Type B pancreatic cell (in vitro differentiated cells): Measurements from ENCODE around the gene FBXL20. TPM values are rescaled to one million over a fixed set of nuclear protein-coding genes. Genes with fewer than 3 reads are reported as not detected.

Experiments
- DNase-seq: peaks from one replicate; pipeline ENCODE4 v3.0.0; 2021; ENCODE audit warnings: mixed read lengths; ENCODE audit not compliant: unreplicated experiment; ENCODE audit errors: extremely low spot score
- H3K27ac Mint-ChIP-seq: 2 replicates; pipeline ENCODE4 v1.8.0; 2021; ENCODE audit warnings: mild to moderate bottlenecking, mixed read lengths
- H3K27me3 Mint-ChIP-seq: 2 replicates; pipeline ENCODE4 v1.8.0; 2021; ENCODE audit warnings: mixed read lengths
- H3K36me3 Mint-ChIP-seq: 2 replicates; pipeline ENCODE4 v1.8.0; 2021; ENCODE audit warnings: mixed read lengths
- H3K4me1 Mint-ChIP-seq: one replicate; pipeline ENCODE4 v1.8.0; 2021; ENCODE audit warnings: mixed read lengths; ENCODE audit not compliant: unreplicated experiment
- H3K4me3 Mint-ChIP-seq: 2 replicates; pipeline ENCODE4 v1.8.0; 2021; ENCODE audit warnings: mild to moderate bottlenecking, mixed read lengths
- H3K9me3 Mint-ChIP-seq: 2 replicates; pipeline ENCODE4 v1.8.0; 2021; ENCODE audit warnings: mixed read lengths
- CTCF ChIP-seq: fragments of 200-600 bp; sonication (generic); conservative IDR thresholded peaks from 2 replicates; pipeline ENCODE4 v1.5.0; 2021; ENCODE audit warnings: antibody characterized with exemption, mild to moderate bottlenecking
- total RNA-seq: library from RNA; stranded (reverse); gene quantifications from 2 replicates; pipeline ENCODE4 v1.2.1, GENCODE V29; 2021; ENCODE audit warnings: low replicate concordance

FBXL20 gene
- total RNA-seq, 1 donor from 2014 or later = 21.6 TPM

GRCh38 chr17:39429600-39429999 is 28.2 kb upstream of the FBXL20 start:
- DNase-seq = no peak
- H3K4me1 Mint-ChIP-seq = no peaks in the 10 kb centered on the region
- no peak for TF ChIP-seq CTCF
- no peak overlapping the region for H3K27ac Mint-ChIP-seq
- no peaks in the 10 kb centered on the region for H3K27me3 Mint-ChIP-seq
- H3K9me3 Mint-ChIP-seq = no peaks in the 10 kb centered on the region
- H3K36me3 Mint-ChIP-seq = peaks cover 18% of the 10 kb centered on the region
- H3K4me3 Mint-ChIP-seq = no peak overlapping the region

GRCh38 chr17:39416141-39416540 is 14.7 kb upstream of the FBXL20 start:
- peaks cover 14% of the 10 kb centered on the region for H3K36me3 Mint-ChIP-seq
- TF ChIP-seq CTCF = no peak
- no peaks in the 10 kb centered on the region for H3K4me1 Mint-ChIP-seq
- DNase-seq = no peak
- no peak overlapping the region for H3K27ac Mint-ChIP-seq
- no peak overlapping the region for H3K4me3 Mint-ChIP-seq
- no peaks in the 10 kb centered on the region for H3K27me3 Mint-ChIP-seq
- no peaks in the 10 kb centered on the region for H3K9me3 Mint-ChIP-seq

- H3K36me3 Mint-ChIP-seq = peaks cover 31% of the 10 kb centered on the region
- no peak overlapping the region for H3K4me3 Mint-ChIP-seq
- no peaks in the 10 kb centered on the region for H3K9me3 Mint-ChIP-seq
- H3K27me3 Mint-ChIP-seq = no peaks in the 10 kb centered on the region
- no peak for DNase-seq
- H3K27ac Mint-ChIP-seq = no peak overlapping the region
- TF ChIP-seq CTCF = no peak
- H3K4me1 Mint-ChIP-seq = no peaks in the 10 kb centered on the region
Observed at GRCh38 chr17:39410279-39410678, 8.9 kb upstream of the FBXL20 start.

GRCh38 chr17:39408360-39408759 is 6.9 kb upstream of the FBXL20 start:
- no peaks in the 10 kb centered on the region for H3K9me3 Mint-ChIP-seq
- no peaks in the 10 kb centered on the region for H3K4me1 Mint-ChIP-seq
- H3K4me3 Mint-ChIP-seq = no peak overlapping the region
- H3K27ac Mint-ChIP-seq = no peak overlapping the region
- DNase-seq = no peak
- H3K36me3 Mint-ChIP-seq = peaks cover 26% of the 10 kb centered on the region
- no peaks in the 10 kb centered on the region for H3K27me3 Mint-ChIP-seq
- no peak for TF ChIP-seq CTCF

GRCh38 chr17:39406951-39407350 is 5.5 kb upstream of the FBXL20 start:
- no peak for TF ChIP-seq CTCF
- Mint-ChIP-seq H3K36me3 (peaks cover 26% of the 10 kb centered on the region), H3K27me3 (no peaks in the 10 kb centered on the region), H3K4me1 (peaks cover 5% of the 10 kb centered on the region), H3K27ac (no peak overlapping the region), H3K4me3 (no peak overlapping the region), H3K9me3 (no peaks in the 10 kb centered on the region)
- no peak for DNase-seq

- H3K4me3 Mint-ChIP-seq = no peak overlapping the region
- peaks cover 24% of the 10 kb centered on the region for H3K36me3 Mint-ChIP-seq
- no peaks in the 10 kb centered on the region for H3K9me3 Mint-ChIP-seq
- no peak overlapping the region for H3K27ac Mint-ChIP-seq
- no peak for DNase-seq
- TF ChIP-seq CTCF = no peak
- H3K27me3 Mint-ChIP-seq = no peaks in the 10 kb centered on the region
- peaks cover 8% of the 10 kb centered on the region for H3K4me1 Mint-ChIP-seq
Observed at GRCh38 chr17:39405436-39405835, 4.0 kb upstream of the FBXL20 start.
